HepG2 (cell line): ENCODE data around the gene AADACL4. TPM values are rescaled to one million over a fixed set of nuclear protein-coding genes. Genes with fewer than 3 reads are reported as not detected.

Source experiments
- ATAC-seq: fragments of 200-7000 bp; cut with Tn5 transposase; 3 replicates; pipeline ENCODE4 v1.9.1; 2020; ENCODE audit warnings: mild to moderate bottlenecking, moderate library complexity
- BruUV-seq: library from RNA; stranded (reverse); fragments of 400-500 nt; replicated peaks from 2 replicates; lab custom pipeline; 2021; lab: Mats Ljungman, UMichigan
- CTCF ChIA-PET: fragments of 300-600 bp; formaldehyde crosslinking; extraction: SDS; loops from one replicate; lab custom pipeline; 2021; ENCODE audit warnings: low total read pairs, inconsistent platforms, low intra/inter-chr PET ratio; lab: Yijun Ruan, JAX
- POLR2A ChIA-PET: fragments of 350-600 bp; sonication (Branson Sonifier 250); formaldehyde crosslinking; loops from one replicate; lab custom pipeline; 2020; ENCODE audit warnings: antibody characterized with exemption, inconsistent platforms; lab: Yijun Ruan, JAX
- DNase-seq: peaks from one replicate; pipeline ENCODE4 v3.0.0-alpha.2; 2015; ENCODE audit warnings: low spot score
- FAIRE-seq: peaks from 3 replicates; lab custom pipeline; 2011; peaks lifted over from hg19 to GRCh38; lab: Jason Lieb, UNC
- H2AFZ ChIP-seq: one replicate; pipeline ENCODE4 v1.6.1; 2011; ENCODE audit warnings: low read length, inconsistent platforms
- H3K27ac ChIP-seq: fragments of 300-600 bp; 3 replicates; pipeline ENCODE4 v1.8.0; 2011; ENCODE audit warnings: mixed run types, mild to moderate bottlenecking, mixed read lengths, low read length, inconsistent platforms; ENCODE audit not compliant: insufficient read depth; ENCODE audit errors: extremely low read length
- H3K27me3 ChIP-seq, 2 experiments: fragments of 200-600 bp in 1 of 2; 2 replicates in 1 of 2; 3 replicates in 1 of 2; pipeline versions ENCODE4 v1.6.0 to v1.8.0; 2011; ENCODE audit warnings: low read length in 2 of 2, mild to moderate bottlenecking in 2 of 2, moderate library complexity in 2 of 2, inconsistent platforms in 1 of 2; ENCODE audit not compliant: insufficient read depth in 2 of 2, control insufficient read depth in 1 of 2
- H3K36me3 ChIP-seq, 2 experiments: fragments of 200-600 bp in 1 of 2; replicated peaks in 1 of 2; 2 replicates in 1 of 2; 3 replicates in 1 of 2; pipeline versions ENCODE4 v1.5.1 to v1.8.0; 2011; ENCODE audit warnings: low read length in 2 of 2, inconsistent platforms in 1 of 2; ENCODE audit not compliant: insufficient read depth in 2 of 2, control insufficient read depth in 1 of 2
- H3K4me1 ChIP-seq: 2 replicates; pipeline ENCODE4 v1.5.1; 2012; ENCODE audit warnings: low read length, inconsistent platforms; ENCODE audit not compliant: insufficient read depth
- H3K4me2 ChIP-seq: 2 replicates; pipeline ENCODE4 v1.6.0; 2011; ENCODE audit warnings: low read depth, low read length, inconsistent platforms
- H3K4me3 ChIP-seq, 3 experiments: fragments of 200-600 bp in 1 of 3; sonication (generic), shearing (Covaris generic) in 1 of 3; replicated peaks in 1 of 3; 2 replicates each; pipeline ENCODE4 v1.5.1; 2011 to 2016; ENCODE audit warnings: low read length in 3 of 3, inconsistent platforms in 2 of 3, low read depth in 2 of 3, mild to moderate bottlenecking in 2 of 3, control low read depth in 1 of 3, mixed read lengths in 1 of 3; ENCODE audit not compliant: insufficient read depth in 1 of 3
- H3K79me2 ChIP-seq: one replicate; pipeline ENCODE4 v1.6.1; 2011; ENCODE audit warnings: low read length, inconsistent platforms; ENCODE audit not compliant: insufficient read depth
- H3K9ac ChIP-seq: 2 replicates; pipeline ENCODE4 v1.6.0; 2011; ENCODE audit warnings: mild to moderate bottlenecking, low read depth, low read length, inconsistent platforms; ENCODE audit not compliant: insufficient read depth
- H3K9me3 ChIP-seq: 2 replicates; pipeline ENCODE4 v1.5.1; 2012; ENCODE audit warnings: mild to moderate bottlenecking, low read length
- H4K20me1 ChIP-seq: 2 replicates; pipeline ENCODE4 v1.6.0; 2011; ENCODE audit warnings: inconsistent platforms, mild to moderate bottlenecking, low read length, moderate library complexity; ENCODE audit not compliant: insufficient read depth
- CCDC6 ChIP-seq: sonication (generic); formaldehyde crosslinking; IDR thresholded peaks from 2 replicates; pipeline ENCODE4 v1.8.1; 2022; ENCODE audit warnings: mild to moderate bottlenecking, missing genetic modification reagents, moderate library complexity
- GMEB2 ChIP-seq: IDR thresholded peaks from 2 replicates; pipeline ENCODE4 v1.6.1; 2016; ENCODE audit warnings: missing biosample characterization, missing genetic modification reagents, low read depth
- MAX ChIP-seq: IDR thresholded peaks from 2 replicates; pipeline ENCODE4 v1.6.1; 2012; ENCODE audit warnings: inconsistent platforms
- MLX ChIP-seq: IDR thresholded peaks from 2 replicates; pipeline ENCODE4 v1.6.1; 2016
- PCBP1 ChIP-seq: fragments of 200-400 bp; formaldehyde crosslinking; IDR thresholded peaks from 2 replicates; pipeline ENCODE4 v1.6.1; 2017; ENCODE audit warnings: mild to moderate bottlenecking, low read depth, low read length, borderline replicate concordance
- PRDM10 ChIP-seq: sonication (generic); formaldehyde crosslinking; IDR thresholded peaks from 2 replicates; pipeline ENCODE4 v1.4.0; 2020; ENCODE audit warnings: low read depth, missing genetic modification reagents
- SMAD3 ChIP-seq: sonication (generic); formaldehyde crosslinking; IDR thresholded peaks from 2 replicates; pipeline ENCODE4 v1.4.0; 2020; ENCODE audit warnings: missing genetic modification reagents
- TCF7L2 ChIP-seq: IDR thresholded peaks from 2 replicates; pipeline ENCODE4 v1.6.1; 2011; ENCODE audit warnings: mild to moderate bottlenecking, low read depth, low read length, moderate library complexity
- THRA ChIP-seq: sonication (generic); formaldehyde crosslinking; IDR thresholded peaks from 2 replicates; pipeline ENCODE4 v1.4.0; 2020; ENCODE audit warnings: missing genetic modification reagents, borderline replicate concordance
- ZNF17 ChIP-seq: sonication (generic); formaldehyde crosslinking; IDR thresholded peaks from 2 replicates; pipeline ENCODE4 v1.5.0; 2020; ENCODE audit warnings: mild to moderate bottlenecking, missing genetic modification reagents
- ZNF577 ChIP-seq: sonication (generic); formaldehyde crosslinking; IDR thresholded peaks from 2 replicates; pipeline ENCODE4 v1.4.0; 2020; ENCODE audit warnings: mild to moderate bottlenecking, low read depth, missing genetic modification reagents, borderline replicate concordance
- ZNF850 ChIP-seq: sonication (generic); formaldehyde crosslinking; conservative IDR thresholded peaks from 2 replicates; pipeline ENCODE4 v1.9.0; 2021; ENCODE audit warnings: mild to moderate bottlenecking, missing genetic modification reagents
- WGBS: methylation state at CpG from one replicate; pipeline ENCODE4 v1.1.6; 2017; ENCODE audit warnings: low lambda C conversion rate; 5-methylcytosine and 5-hydroxymethylcytosine counted together
- in situ Hi-C: cut with HindIII; loops from 2 replicates; pipeline ENCODE4 v1.10.0; 2017; ENCODE audit warnings: low pct_unique_long_range_greater_than_20kb; ENCODE audit not compliant: extremely low pct_ligation_motif_present
- intact Hi-C: fragments of 100-400 bp; cut with micrococcal nuclease; formaldehyde crosslinking; loops from one replicate; pipeline ENCODE4 v1.10.0; 2022; ENCODE audit not compliant: unreplicated experiment
- polyA plus RNA-seq, 8 experiments: library from polyadenylated mRNA; depleted of rRNA in 3 of 8; stranded (reverse) in 7 of 8; unstranded in 1 of 8; fragments of >200 nt; fragmentation: Illumina TruSeq in 4 of 8; extraction: Trizol in 4 of 8; gene quantifications; 2 replicates each; pipeline versions ENCODE4 v1.2.1 to v1.2.3, GENCODE V29; 2011 to 2016; ENCODE audit warnings: low read depth in 4 of 8, missing spikeins in 1 of 8, mixed read lengths in 1 of 8; ENCODE audit not compliant: insufficient read depth in 1 of 8
- total RNA-seq, 5 experiments: library from RNA; depleted of rRNA; stranded (reverse); fragments of >200 nt; fragmentation: Illumina TruSeq; extraction: Trizol; gene quantifications; 2 replicates each; pipeline ENCODE4 v1.2.3, GENCODE V29; 2016; ENCODE audit warnings: low read depth in 1 of 5

The AADACL4 gene
- total and polyA plus RNA-seq, 2 of the 13 experiments (the other 11 are each of a cell fraction or from before 2014, with no cell fraction given) = not detected

- H3K27ac ChIP-seq = no peak overlapping the region
- POLR2A ChIA-PET = no interaction called here
- WGBS = 5% methylated on average over 3 of the region's 3 CpGs
- DNase-seq = no peak
- in situ Hi-C loops = no loop called here
- no peak for FAIRE-seq
- no peak for ATAC-seq
- peaks cover 3 to 16% of the 10 kb centered on the region in 2 experiments; a peak in 4 of 5 replicates for H3K27me3 ChIP-seq
- H3K4me1 ChIP-seq = no peaks in the 10 kb centered on the region
- H3K9ac ChIP-seq = no peak overlapping the region
- H3K9me3 ChIP-seq = no peaks in the 10 kb centered on the region
- H3K4me3 ChIP-seq = no peak overlapping the region
- H3K36me3 ChIP-seq = no peaks in the 10 kb centered on the region
- no TSS peak for BruUV-seq
- TF ChIP-seq MLX (CRISPR knock-in tag) (no peak), MAX (no peak), GMEB2 (CRISPR knock-in tag) (no peak), ZNF17 (CRISPR knock-in tag) (no peak), TCF7L2 (no peak), PCBP1 (no peak), ZNF577 (no peak), THRA (CRISPR knock-in tag) (no peak), CCDC6 (no peak), ZNF850 (CRISPR knock-in tag) (no peak), SMAD3 (CRISPR knock-in tag) (no peak), PRDM10 (CRISPR knock-in tag) (no peak)
- CTCF ChIA-PET = no interaction called here
- intact Hi-C loops = no loop called here
- no peak overlapping the region for H3K4me2 ChIP-seq
- no peak overlapping the region for H2AFZ ChIP-seq
- H3K79me2 ChIP-seq = no peaks in the 10 kb centered on the region
- no peaks in the 10 kb centered on the region for H4K20me1 ChIP-seq
These were observed 53.5 kb downstream of the AADACL4 start for GRCh38 chr1:12697397-12697796.
